GM10266 (cell line): ENCODE data around the gene GRB10.

Experiments
- DNase-seq: peaks from one replicate; pipeline ENCODE4 v3.0.0; 2012; ENCODE audit errors: extremely low spot score
- CTCF ChIP-seq: IDR thresholded peaks from 2 replicates; pipeline ENCODE4 v1.5.1; 2012; ENCODE audit warnings: mild to moderate bottlenecking, low read depth; ENCODE audit not compliant: control insufficient read depth, insufficient read depth; ENCODE audit errors: missing control alignments

The GRB10 gene

GRCh38 chr7:50752422-50752821 is 30.3 kb downstream of the GRB10 start:
- no peak for TF ChIP-seq CTCF
- DNase-seq, result no peak

DNA sequence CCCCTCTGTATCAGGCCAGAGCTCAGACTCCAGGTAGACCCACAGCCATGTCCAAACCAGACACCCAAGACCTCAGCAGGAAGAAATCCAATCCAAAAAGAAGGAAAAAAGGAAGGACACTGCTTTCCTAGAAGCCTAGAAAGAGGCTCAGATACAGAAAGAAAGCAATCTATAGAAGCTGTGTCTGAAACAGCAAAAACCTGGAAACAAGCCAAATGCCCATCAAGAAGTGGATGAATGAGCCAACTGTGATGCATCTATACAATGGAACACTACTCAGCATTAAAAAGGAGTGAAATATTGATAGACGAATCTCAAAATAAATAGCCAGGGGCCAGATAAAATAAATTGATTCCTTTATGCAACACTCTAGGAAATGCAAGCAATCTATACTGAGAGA is 31.6 kb downstream of the GRB10 start:
- no peak for TF ChIP-seq CTCF
- DNase-seq, result no peak

DNA sequence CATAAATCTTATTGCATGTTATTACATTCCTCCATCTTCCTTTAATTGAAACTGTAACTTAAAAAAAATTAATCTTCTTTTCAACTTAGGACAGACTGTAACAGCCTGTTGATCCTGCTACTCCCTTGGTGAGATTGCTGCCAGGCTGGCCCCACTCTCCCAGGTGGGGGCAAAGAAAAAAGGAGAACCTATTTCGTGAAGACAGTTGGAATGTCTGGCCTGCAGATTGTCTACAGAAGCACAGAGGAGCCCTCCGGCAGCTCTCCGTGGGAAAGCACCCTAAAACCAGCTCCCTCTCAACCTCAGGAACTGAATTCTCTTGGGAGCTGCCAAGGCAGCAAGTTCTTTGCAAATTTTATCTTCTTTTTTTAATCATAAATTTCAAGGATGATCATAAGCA is 32.8 kb downstream of the GRB10 start:
- no peak for DNase-seq
- no peak for TF ChIP-seq CTCF

DNA sequence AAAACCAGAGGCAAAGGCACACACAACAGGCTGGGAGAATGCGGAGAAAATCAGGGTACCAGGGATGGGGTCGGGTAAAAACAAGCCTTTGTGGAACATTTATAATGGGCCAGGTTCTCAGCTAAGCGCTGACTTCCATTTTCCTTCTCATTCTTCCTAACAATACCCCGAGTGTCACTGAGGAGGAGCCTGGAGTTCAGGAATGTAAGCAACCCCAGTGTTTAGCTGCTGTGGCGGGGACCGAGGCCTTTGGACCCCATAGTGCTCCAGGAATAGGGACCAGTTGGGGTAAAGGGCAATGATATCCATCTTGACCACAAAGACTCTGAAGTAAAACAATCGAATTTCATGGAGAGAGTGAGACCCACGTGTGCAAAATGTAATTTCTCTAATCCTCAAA is 34.2 kb downstream of the GRB10 start:
- DNase-seq, result no peak
- no peak for TF ChIP-seq CTCF

DNA sequence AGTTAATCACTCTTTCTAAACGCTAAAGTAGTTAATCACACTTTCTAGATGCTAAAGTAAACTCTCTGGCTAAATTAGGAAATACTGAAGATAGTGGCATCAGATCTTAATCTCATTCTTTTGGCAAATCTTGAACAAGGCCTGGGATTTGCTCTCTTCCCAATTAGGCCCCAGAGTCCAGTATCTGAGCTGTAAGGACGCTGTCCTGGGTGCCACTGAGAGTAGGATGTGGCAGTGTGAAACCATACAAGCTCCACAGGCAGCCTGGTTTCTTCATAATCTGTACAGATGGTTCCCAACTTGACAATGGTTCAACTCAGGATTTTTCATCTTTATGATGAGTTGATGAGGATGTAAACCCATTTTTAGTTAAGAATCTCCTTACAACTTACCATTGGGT is 36.9 kb downstream of the GRB10 start:
- TF ChIP-seq CTCF, result no peak
- DNase-seq, result no peak

DNA sequence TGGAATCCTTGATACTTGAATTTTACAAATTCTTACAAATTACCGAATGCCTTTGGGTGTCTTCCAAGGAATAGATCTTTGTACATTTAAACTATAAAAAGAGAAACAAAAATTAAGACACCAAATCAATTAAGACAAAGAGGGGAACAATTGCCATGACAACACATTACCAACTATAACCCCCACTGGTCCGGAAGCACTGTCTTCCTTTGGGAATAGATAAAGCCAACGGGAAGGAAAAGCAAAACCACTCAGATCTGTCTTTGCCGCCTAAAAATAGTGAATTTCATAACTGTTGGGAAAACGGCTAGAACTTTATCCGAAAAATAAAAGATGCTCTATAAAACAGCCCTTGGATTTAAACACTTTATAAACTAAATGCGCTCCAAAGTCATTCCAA is 37.4 kb downstream of the GRB10 start:
- no peak for DNase-seq
- TF ChIP-seq CTCF, result no peak

DNA sequence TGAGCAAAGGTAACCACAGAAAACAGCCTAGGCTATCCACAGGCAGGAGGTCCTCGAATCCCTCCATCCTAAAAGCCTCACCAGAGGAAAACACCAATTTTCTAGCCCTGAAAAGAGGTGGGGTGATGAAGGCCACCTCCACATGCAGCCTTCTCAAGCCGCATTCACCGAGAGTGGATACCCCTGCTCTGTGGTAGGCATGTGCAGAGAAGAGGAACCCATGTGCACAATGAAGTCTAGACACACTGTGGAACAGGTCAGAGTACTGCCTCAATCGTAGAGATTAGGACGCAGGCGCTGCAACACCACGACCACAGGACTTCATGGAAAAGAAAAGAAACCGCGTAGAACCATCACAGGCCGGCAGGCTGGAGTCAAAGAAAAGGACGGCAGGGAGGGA is 38.8 kb downstream of the GRB10 start:
- no peak for DNase-seq
- no peak for TF ChIP-seq CTCF
